Measurements from ENCODE around the gene GVQW3.

Gene GVQW3

GRCh38 chr11:76380977-76381719 lies at the start of gene GVQW3, which contains the start of gene THAP12:
Gene GVQW3 (plus strand): TSS chr11:76381323. CDS start chr11:76381829, 506 bp downstream.
Gene THAP12 (minus strand): TSS chr11:76381132. CDS start chr11:76380836, 296 bp downstream.
- peak; percentile 97 for DNase-seq (ENCODE audit: low read depth)

GRCh38 chr11:76334826-76335389 lies 46.2 kb upstream of the GVQW3 start:
- DNase-seq (ENCODE audit: low read depth): no peak

- no peak for DNase-seq (ENCODE audit: low read depth)
These were observed 45.3 kb upstream of the GVQW3 start for GRCh38 chr11:76335842-76336241.

DNA sequence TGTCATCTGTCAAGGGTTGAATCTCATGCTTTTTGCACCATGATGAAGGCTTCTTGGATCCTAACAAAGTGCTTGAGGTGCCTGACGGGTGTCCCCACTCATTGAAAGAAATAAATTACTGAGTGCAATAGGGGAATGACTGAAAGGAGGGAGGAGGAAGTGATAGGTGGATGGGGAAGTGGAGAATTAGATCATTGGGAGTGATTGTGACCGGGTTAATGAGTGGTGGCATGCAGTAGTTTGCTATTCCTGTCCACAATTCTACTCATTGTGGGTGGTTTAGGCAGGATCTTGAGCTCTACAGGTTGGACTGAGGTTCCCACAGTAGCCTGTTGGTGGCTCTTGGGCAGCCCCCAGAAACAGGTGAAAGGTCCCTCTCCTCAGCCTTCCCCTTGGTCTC lies 44.5 kb upstream of the GVQW3 start:
- DNase-seq (ENCODE audit: low read depth): no peak

- no peak for DNase-seq (ENCODE audit: low read depth)
These were observed 43.7 kb upstream of the GVQW3 start for GRCh38 chr11:76337469-76337868.

DNA sequence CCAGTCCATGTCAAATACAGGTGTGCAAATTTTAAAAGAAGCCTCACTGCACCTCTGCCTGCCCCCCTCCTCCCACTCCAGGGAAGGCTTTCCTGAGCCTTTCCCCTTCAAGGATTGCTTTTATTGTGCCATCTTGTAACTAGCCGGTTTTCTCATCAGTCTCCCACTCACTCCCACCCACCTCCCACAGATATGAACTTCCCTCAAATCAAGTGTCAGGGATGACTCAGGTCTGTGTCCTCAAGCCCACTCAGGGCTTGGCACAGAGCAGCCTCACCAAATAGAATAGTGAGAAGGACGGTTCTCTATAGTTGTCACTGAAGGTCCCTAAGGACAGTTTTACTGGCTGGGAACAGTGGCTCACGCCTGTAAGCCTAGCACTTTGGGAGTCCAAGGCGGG lies 43.2 kb upstream of the GVQW3 start:
- DNase-seq (ENCODE audit: low read depth): no peak

DNA sequence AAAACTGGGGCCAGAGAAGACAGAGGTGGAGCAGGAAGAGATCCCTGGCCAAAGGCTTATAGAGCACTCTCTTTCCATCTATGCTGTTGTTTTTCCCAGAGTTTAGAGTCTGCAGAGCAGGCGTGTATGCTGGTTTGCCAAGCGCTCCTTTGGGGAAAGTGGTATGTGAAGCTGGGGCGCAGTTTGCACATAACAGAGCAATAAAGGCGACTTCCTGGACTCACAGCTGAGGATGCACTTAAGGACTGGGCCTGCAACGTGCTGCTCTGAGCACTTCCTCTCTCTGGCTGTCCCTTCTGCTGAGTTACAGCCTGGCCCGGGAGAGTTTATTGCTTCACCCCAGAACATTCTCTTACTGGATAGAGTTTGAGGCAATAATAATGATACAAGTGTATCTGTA lies 41.9 kb upstream of the GVQW3 start:
- no peak for DNase-seq (ENCODE audit: low read depth)

- no peak for DNase-seq (ENCODE audit: low read depth)
These were observed 33.7 kb upstream of the GVQW3 start for GRCh38 chr11:76347466-76347865.

DNA sequence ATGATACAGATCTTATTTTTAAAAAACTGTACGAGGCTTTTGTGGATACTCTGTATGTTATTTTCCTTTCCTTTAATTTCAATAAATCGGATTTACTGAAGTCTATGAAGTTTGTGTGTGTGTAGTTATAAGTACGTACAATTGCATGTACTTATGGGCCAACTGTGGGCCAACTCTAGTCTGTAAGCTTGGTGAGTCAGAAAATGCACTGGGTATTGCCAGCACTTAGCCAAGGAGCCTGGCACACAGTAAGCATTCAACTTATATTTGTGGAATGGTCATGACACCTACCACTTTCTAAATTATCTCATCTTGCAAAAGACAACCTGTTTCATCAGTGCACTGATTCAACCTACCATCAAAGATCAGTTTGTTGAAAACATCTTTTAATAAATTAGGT lies 32.8 kb upstream of the GVQW3 start:
- no peak for DNase-seq (ENCODE audit: low read depth)

- DNase-seq (ENCODE audit: low read depth): no peak
These were observed 26.0 kb upstream of the GVQW3 start for GRCh38 chr11:76355172-76355571.

GRCh38 chr11:76361374-76361773 lies 19.7 kb upstream of the GVQW3 start:
- no peak for DNase-seq (ENCODE audit: low read depth)

- no peak for DNase-seq (ENCODE audit: low read depth)
These were observed 19.3 kb upstream of the GVQW3 start for GRCh38 chr11:76361776-76362175.

GRCh38 chr11:76362716-76363115 lies 18.4 kb upstream of the GVQW3 start:
- DNase-seq (ENCODE audit: low read depth): no peak

- no peak for DNase-seq (ENCODE audit: low read depth)
These were observed 16.0 kb upstream of the GVQW3 start for GRCh38 chr11:76365038-76365679.

GRCh38 chr11:76368490-76368889 lies 12.6 kb upstream of the GVQW3 start:
- DNase-seq (ENCODE audit: low read depth): no peak

GRCh38 chr11:76369406-76369805 lies 11.7 kb upstream of the GVQW3 start:
- no peak for DNase-seq (ENCODE audit: low read depth)

- DNase-seq (ENCODE audit: low read depth): no peak
These were observed 10.0 kb upstream of the GVQW3 start for GRCh38 chr11:76371170-76371569.

DNA sequence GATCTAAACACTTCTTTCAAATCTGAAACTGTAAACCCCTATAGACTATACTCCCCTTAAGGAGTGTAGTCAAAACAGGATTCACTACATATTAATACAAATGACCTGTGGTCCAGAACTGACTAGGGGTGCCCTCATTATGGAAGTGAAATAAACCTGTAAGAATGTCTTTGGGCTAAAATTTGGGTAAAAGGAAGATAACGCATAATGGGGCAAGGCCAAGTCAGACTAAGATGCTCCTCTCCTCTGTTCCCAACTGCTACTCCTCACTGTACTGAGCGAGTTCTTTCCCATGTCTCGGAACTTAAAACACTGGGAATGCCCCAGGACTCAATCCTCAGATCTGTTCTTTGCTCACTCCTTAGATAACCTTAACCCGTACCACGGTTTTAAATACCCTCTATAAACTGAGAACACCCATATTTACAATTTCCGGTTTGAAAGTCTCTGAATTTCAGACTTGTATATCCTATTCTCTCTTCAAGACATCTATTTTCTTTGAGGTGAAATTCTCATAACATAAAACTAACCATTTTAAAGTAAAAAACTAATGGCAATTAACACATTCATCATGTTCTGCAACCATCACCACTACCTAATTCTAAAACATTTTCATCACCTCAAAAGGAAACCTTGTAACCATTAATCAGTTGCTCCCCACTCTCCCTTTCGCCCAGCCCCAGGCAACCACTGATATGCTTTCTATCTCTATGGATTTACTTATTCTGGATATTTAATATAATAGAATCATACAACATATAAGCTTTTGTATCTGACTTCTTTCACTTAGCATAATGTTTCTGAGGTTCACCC lies 4.2 kb upstream of the GVQW3 start:
- no peak for DNase-seq (ENCODE audit: low read depth)

- no peak for DNase-seq (ENCODE audit: low read depth)
These were observed 1.3 kb upstream of the GVQW3 start for GRCh38 chr11:76379807-76380158.

GRCh38 chr11:76380159-76380976 lies 755 bp upstream of the GVQW3 start:
- peak; percentile 23 for DNase-seq (ENCODE audit: low read depth)

GRCh38 chr11:76382209-76382608 lies 1.1 kb downstream of the GVQW3 start:
- DNase-seq (ENCODE audit: low read depth): no peak

- DNase-seq (ENCODE audit: low read depth): no peak
These were observed 4.8 kb downstream of the GVQW3 start for GRCh38 chr11:76385903-76386302.
